BLaER1 treated with 17β-estradiol and CSF1 and Interleukin-3, amounts not matched to agents 10 nM and 100 nM (cell line): ENCODE data around the gene PHF10.
"Not testable (repeated sequence)": the region's sequence is repeated elsewhere in the genome, so short reads cannot be mapped to it uniquely, and the experiment has no call there.

Experiments
- H3K27ac ChIP-seq, 11 experiments: shearing (Covaris generic); formaldehyde crosslinking; 2 replicates each; pipeline ENCODE4 v1.8.1; 2022
- H3K27me3 ChIP-seq, 11 experiments: shearing (Covaris generic); formaldehyde crosslinking; 2 replicates each; pipeline ENCODE4 v1.8.1; 2022
- H3K36me3 ChIP-seq, 11 experiments: shearing (Covaris generic); formaldehyde crosslinking; 2 replicates each; pipeline ENCODE4 v1.8.1; 2022
- H3K4me1 ChIP-seq, 10 experiments: shearing (Covaris generic); formaldehyde crosslinking; 2 replicates each; pipeline ENCODE4 v1.8.1; 2022
- H3K4me2 ChIP-seq, 11 experiments: shearing (Covaris generic); formaldehyde crosslinking; 2 replicates each; pipeline ENCODE4 v1.8.1; 2022
- H3K4me3 ChIP-seq, 10 experiments: shearing (Covaris generic); formaldehyde crosslinking; 2 replicates each; pipeline ENCODE4 v1.8.1; 2022
- H3K9ac ChIP-seq, 11 experiments: shearing (Covaris generic); formaldehyde crosslinking; 2 replicates each; pipeline ENCODE4 v1.8.1; 2022
- H3K9me3 ChIP-seq, 11 experiments: shearing (Covaris generic); formaldehyde crosslinking; replicated peaks in 1 of 11; 2 replicates each; pipeline ENCODE4 v1.8.1; 2022
- H4K20me1 ChIP-seq, 11 experiments: shearing (Covaris generic); formaldehyde crosslinking; 2 replicates each; pipeline ENCODE4 v1.8.1; 2022
- Cebpa-rat ChIP-seq, 11 experiments: shearing (Covaris generic); IDR thresholded peaks; 2 replicates each; pipeline ENCODE4 v1.8.1; 2022

PHF10 gene

DNA sequence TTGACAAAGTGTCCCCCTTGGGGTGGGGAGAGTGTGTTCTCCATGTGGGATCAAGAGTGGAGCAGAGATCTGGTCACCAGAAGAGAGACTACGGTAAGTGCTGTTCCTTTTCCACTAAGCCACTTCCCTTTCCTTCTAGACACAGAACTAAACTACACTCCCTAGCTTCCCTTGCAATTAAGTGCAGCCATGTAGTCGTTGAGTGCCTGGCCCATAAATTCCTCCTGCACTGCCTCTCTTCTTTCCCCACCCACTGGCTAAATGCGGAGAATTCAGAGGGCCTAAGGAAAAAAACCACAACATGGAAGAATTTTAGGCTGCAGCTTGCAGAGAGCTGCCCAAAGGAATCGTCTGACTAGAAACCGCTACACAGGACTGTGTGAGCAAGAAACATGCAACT is 24.0 kb downstream of the PHF10 start:
- H4K20me1 ChIP-seq: peaks cover 5 to 31% (median 25%) of the 10 kb centered on the region in 11 experiments; a peak in 16 of 22 replicates
- H3K4me3 ChIP-seq: peak overlapping the region in 9 of 10 experiments; percentile 87 to 98 (median 96); a peak in 13 of 20 replicates
- no peak for TF ChIP-seq Cebpa-rat (IDR thresholded peaks at IDR 0.05)
- H3K36me3 ChIP-seq: peaks cover 20 to 55% (median 48%) of the 10 kb centered on the region in 11 experiments; a peak in 20 of 22 replicates
- peak overlapping the region; percentile 63 to 93 (median 87) for H3K4me2 ChIP-seq
- H3K27me3 ChIP-seq: no peaks in the 10 kb centered on the region
- 0 out of 22 replicates have a peak overlapping the region, but pooled peaks of 1 of the 11 experiments have one; percentile 49 for H3K27ac ChIP-seq
- peaks cover 20 to 28% (median 24%) of the 10 kb centered on the region in 11 experiments for H3K9me3 ChIP-seq
- peaks cover 35 to 46% (median 41%) of the 10 kb centered on the region in 10 experiments for H3K4me1 ChIP-seq
- H3K9ac ChIP-seq: peak overlapping the region in 8 of 11 experiments; percentile 91 to 98 (median 95); a peak in 9 of 22 replicates

- Histone ChIP-seq H3K9me3 (peaks cover 47 to 59% (median 55%) of the 10 kb centered on the region in 11 experiments), H4K20me1 (peaks cover 0 to 11% (median 0%) of the 10 kb centered on the region in 11 experiments; a peak in 4 of 22 replicates), H3K4me1 (peaks cover 13 to 21% (median 15%) of the 10 kb centered on the region in 10 experiments), H3K36me3 (peaks cover 20 to 62% (median 53%) of the 10 kb centered on the region in 11 experiments)
- not testable (repeated sequence) for H3K27me3 ChIP-seq, H3K4me2 ChIP-seq, H3K9ac ChIP-seq, H3K27ac ChIP-seq, H3K4me3 ChIP-seq
Measured at GRCh38 chr6:169697115-169697514, 27.2 kb downstream of the PHF10 start.

GRCh38 chr6:169695131-169695530 is 29.2 kb downstream of the PHF10 start:
- Histone ChIP-seq H3K9ac (no peak overlapping the region), H4K20me1 (peaks cover 0 to 11% (median 0%) of the 10 kb centered on the region in 11 experiments; a peak in 2 of 22 replicates), H3K4me3 (no peak overlapping the region), H3K36me3 (peaks cover 26 to 70% (median 62%) of the 10 kb centered on the region in 11 experiments), H3K4me1 (peaks cover 3 to 12% (median 5%) of the 10 kb centered on the region in 10 experiments), H3K27me3 (no peaks in the 10 kb centered on the region), H3K4me2 (no peak overlapping the region), H3K9me3 (peaks cover 56 to 75% (median 69%) of the 10 kb centered on the region in 11 experiments), H3K27ac (no peak overlapping the region)
- no peak for TF ChIP-seq Cebpa-rat (IDR thresholded peaks at IDR 0.05)

GRCh38 chr6:169692516-169692915 is 31.8 kb downstream of the PHF10 start:
- peaks cover 68 to 90% (median 81%) of the 10 kb centered on the region in 11 experiments for H3K9me3 ChIP-seq
- H3K4me1 ChIP-seq: peaks cover 0 to 5% (median 0%) of the 10 kb centered on the region in 10 experiments; a peak in 1 of 20 replicates
- H3K4me2 ChIP-seq: 0 out of 22 replicates have a peak overlapping the region, but pooled peaks of 1 of the 11 experiments have one; percentile 12
- no peak overlapping the region for H3K9ac ChIP-seq
- peaks cover 45 to 85% (median 75%) of the 10 kb centered on the region in 11 experiments for H3K36me3 ChIP-seq
- H4K20me1 ChIP-seq: no peaks in the 10 kb centered on the region
- TF ChIP-seq Cebpa-rat (IDR thresholded peaks at IDR 0.05): no peak
- no peak overlapping the region for H3K4me3 ChIP-seq
- no peak overlapping the region for H3K27ac ChIP-seq
- H3K27me3 ChIP-seq: no peaks in the 10 kb centered on the region

- no peak for TF ChIP-seq Cebpa-rat (IDR thresholded peaks at IDR 0.05)
- Histone ChIP-seq H3K27me3 (no peaks in the 10 kb centered on the region), H3K4me2 (no peak overlapping the region), H4K20me1 (no peaks in the 10 kb centered on the region), H3K4me3 (no peak overlapping the region), H3K27ac (no peak overlapping the region), H3K36me3 (peaks cover 54 to 84% (median 76%) of the 10 kb centered on the region in 11 experiments), H3K9ac (no peak overlapping the region), H3K9me3 (peaks cover 65 to 92% (median 80%) of the 10 kb centered on the region in 11 experiments), H3K4me1 (peaks cover 0 to 5% (median 0%) of the 10 kb centered on the region in 10 experiments; a peak in 1 of 20 replicates)
Measured at GRCh38 chr6:169691260-169691659, 33.0 kb downstream of the PHF10 start.

GRCh38 chr6:169689287-169689686 is 35.0 kb downstream of the PHF10 start:
- Histone ChIP-seq H3K4me1 (peaks cover 0 to 5% (median 0%) of the 10 kb centered on the region in 10 experiments; a peak in 1 of 20 replicates), H3K27me3 (no peaks in the 10 kb centered on the region), H4K20me1 (no peaks in the 10 kb centered on the region), H3K27ac (no peak overlapping the region), H3K9ac (no peak overlapping the region), H3K9me3 (peaks cover 70 to 91% (median 81%) of the 10 kb centered on the region in 11 experiments), H3K4me3 (no peak overlapping the region), H3K36me3 (peaks cover 51 to 84% (median 78%) of the 10 kb centered on the region in 11 experiments), H3K4me2 (no peak overlapping the region)
- TF ChIP-seq Cebpa-rat (IDR thresholded peaks at IDR 0.05): no peak

GRCh38 chr6:169685860-169686259 is 38.4 kb downstream of the PHF10 start:
- peaks cover 69 to 94% (median 81%) of the 10 kb centered on the region in 11 experiments for H3K36me3 ChIP-seq
- no peak overlapping the region for H3K4me2 ChIP-seq
- H4K20me1 ChIP-seq: no peaks in the 10 kb centered on the region
- peaks cover 0 to 5% (median 0%) of the 10 kb centered on the region in 10 experiments; a peak in 1 of 20 replicates for H3K4me1 ChIP-seq
- no peak overlapping the region for H3K9ac ChIP-seq
- H3K9me3 ChIP-seq: peaks cover 56 to 79% (median 72%) of the 10 kb centered on the region in 11 experiments
- no peaks in the 10 kb centered on the region for H3K27me3 ChIP-seq
- 0 out of 20 replicates have a peak overlapping the region, but pooled peaks of 1 of the 10 experiments have one; percentile 6 for H3K4me3 ChIP-seq
- no peak overlapping the region for H3K27ac ChIP-seq
- TF ChIP-seq Cebpa-rat (IDR thresholded peaks at IDR 0.05): no peak

DNA sequence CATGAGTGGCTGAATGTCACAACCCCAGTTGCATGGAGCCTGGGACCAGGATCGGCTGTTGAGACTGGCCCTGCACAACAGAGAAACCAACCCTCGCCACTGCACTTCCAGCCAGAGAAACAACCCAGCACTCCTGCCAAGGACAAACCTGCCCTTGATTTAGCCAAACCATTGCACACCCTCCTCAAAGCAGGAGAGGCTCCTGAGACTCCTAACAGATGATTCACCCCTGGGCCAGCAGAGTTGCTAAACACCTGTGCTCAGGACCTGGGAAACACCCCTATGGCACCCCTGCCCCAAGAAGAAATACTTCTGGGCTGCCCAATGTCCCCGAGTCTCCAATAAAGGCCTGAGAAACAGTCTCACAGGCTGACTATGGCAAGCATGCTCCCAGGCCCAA is 40.2 kb downstream of the PHF10 start:
- no peak for TF ChIP-seq Cebpa-rat (IDR thresholded peaks at IDR 0.05)
- peaks cover 61 to 99% (median 80%) of the 10 kb centered on the region in 11 experiments for H3K36me3 ChIP-seq
- H3K4me2 ChIP-seq: no peak overlapping the region
- H4K20me1 ChIP-seq: no peaks in the 10 kb centered on the region
- H3K9ac ChIP-seq: no peak overlapping the region
- no peak overlapping the region for H3K4me3 ChIP-seq
- no peaks in the 10 kb centered on the region for H3K4me1 ChIP-seq
- no peaks in the 10 kb centered on the region for H3K27me3 ChIP-seq
- H3K27ac ChIP-seq: no peak overlapping the region
- H3K9me3 ChIP-seq: peaks cover 43 to 66% (median 54%) of the 10 kb centered on the region in 11 experiments

- no peak for TF ChIP-seq Cebpa-rat (IDR thresholded peaks at IDR 0.05)
- H3K27me3 ChIP-seq: no peaks in the 10 kb centered on the region
- H3K4me3 ChIP-seq: no peak overlapping the region
- no peak overlapping the region for H3K27ac ChIP-seq
- no peak overlapping the region for H3K9ac ChIP-seq
- no peak overlapping the region for H3K4me2 ChIP-seq
- peaks cover 30 to 80% (median 53%) of the 10 kb centered on the region in 11 experiments for H3K36me3 ChIP-seq
- H3K4me1 ChIP-seq: no peaks in the 10 kb centered on the region
- peaks cover 10 to 24% (median 18%) of the 10 kb centered on the region in 11 experiments; a peak in 21 of 22 replicates for H3K9me3 ChIP-seq
- peaks cover 0 to 4% (median 0%) of the 10 kb centered on the region in 11 experiments; a peak in 1 of 22 replicates for H4K20me1 ChIP-seq
Measured at GRCh38 chr6:169678342-169678741, 46.0 kb downstream of the PHF10 start.
